Measurements from ENCODE around the gene SAE1.

SAE1 gene

DNA sequence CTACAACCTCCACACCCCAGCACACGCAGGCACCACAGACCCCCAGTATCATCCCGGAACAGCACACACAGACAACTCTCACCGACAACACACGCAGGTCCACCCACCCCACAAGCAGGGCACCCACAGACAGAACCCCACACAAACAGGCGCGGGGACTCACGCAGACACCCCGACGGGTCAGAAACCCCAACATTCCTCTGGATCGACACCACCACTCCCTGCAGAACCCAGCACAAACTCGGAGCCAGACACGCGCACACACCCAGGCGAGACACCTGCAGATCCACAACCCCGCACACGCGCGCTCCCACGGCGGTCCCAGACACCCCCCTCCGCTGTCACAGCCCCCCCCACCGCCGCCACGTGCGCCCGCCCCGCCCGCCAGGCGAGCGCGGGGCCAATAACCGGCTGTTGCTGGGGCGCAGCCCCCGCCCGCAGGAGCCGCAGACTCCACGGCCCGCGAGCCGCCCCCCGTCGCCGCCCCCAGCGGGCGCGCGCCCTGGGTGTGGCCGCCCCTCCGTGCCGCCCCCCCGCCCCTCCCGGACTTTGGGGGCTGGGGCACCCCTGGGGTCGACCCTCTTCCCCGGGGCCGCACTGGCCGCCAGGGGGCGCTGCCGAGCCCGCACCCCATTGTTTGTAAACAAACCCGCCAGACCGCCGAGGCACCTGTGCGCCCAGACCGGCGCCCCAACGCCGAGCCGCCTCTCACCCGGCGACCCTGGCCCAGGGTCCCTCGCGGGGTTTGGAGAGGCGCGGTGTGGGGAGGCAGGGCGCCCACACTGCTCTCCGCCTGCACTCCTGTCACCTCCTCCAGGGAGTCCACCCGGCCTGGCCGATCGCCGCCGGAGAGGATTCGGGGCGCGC lies 99.7 kb downstream of the SAE1 start:
- Histone ChIP-seq H3K27me3 (ENCODE audit: control insufficient read depth, insufficient read depth, low read length) (peaks cover 7% of the 10 kb centered on the region), H3K4me1 (ENCODE audit: control insufficient read depth, insufficient read depth, low read length) (peaks cover 57% of the 10 kb centered on the region), H3K36me3 (ENCODE audit: control insufficient read depth, insufficient read depth, low read length) (no peaks in the 10 kb centered on the region), H3K9me3 (ENCODE audit: control insufficient read depth, low read length) (no peaks in the 10 kb centered on the region), H3K4me3 (ENCODE audit: low read length) (peak overlapping the region; percentile 60), H3K9ac (ENCODE audit: low read length) (peak overlapping the region; percentile 94)

DNA sequence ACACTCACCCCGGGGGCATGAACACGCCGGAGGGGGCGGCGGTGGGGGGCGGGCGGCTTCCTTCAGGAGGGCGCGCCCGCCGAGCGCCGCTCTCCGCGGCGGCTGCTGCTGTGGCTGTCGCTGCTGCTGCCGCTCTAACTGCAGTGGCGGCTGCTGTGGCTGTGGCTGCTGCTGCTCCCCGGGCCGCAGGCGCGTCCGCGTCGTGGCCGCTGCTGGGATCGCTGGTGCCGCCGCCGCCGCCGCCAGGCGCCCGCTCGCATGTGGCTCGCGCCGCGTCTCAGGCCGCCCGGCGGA lies 100.2 kb downstream of the SAE1 start, which contains the start of gene BBC3:
TSS of gene BBC3 (minus strand) at position 279 of the 294 bp plus-strand sequence. CDS start 2,768 bp downstream, outside the sequence.
- no peaks in the 10 kb centered on the region for H3K36me3 ChIP-seq (ENCODE audit: control insufficient read depth, insufficient read depth, low read length)
- H3K27me3 ChIP-seq (ENCODE audit: control insufficient read depth, insufficient read depth, low read length): peaks cover 7% of the 10 kb centered on the region
- H3K4me3 ChIP-seq (ENCODE audit: low read length): peak within 1 kb of the TSS; percentile 84
- no peaks in the 10 kb centered on the region for H3K9me3 ChIP-seq (ENCODE audit: control insufficient read depth, low read length)
- H3K9ac ChIP-seq (ENCODE audit: low read length): peak within 1 kb of the TSS; percentile 94
- H3K4me1 ChIP-seq (ENCODE audit: control insufficient read depth, insufficient read depth, low read length): peaks cover 51% of the 10 kb centered on the region

DNA sequence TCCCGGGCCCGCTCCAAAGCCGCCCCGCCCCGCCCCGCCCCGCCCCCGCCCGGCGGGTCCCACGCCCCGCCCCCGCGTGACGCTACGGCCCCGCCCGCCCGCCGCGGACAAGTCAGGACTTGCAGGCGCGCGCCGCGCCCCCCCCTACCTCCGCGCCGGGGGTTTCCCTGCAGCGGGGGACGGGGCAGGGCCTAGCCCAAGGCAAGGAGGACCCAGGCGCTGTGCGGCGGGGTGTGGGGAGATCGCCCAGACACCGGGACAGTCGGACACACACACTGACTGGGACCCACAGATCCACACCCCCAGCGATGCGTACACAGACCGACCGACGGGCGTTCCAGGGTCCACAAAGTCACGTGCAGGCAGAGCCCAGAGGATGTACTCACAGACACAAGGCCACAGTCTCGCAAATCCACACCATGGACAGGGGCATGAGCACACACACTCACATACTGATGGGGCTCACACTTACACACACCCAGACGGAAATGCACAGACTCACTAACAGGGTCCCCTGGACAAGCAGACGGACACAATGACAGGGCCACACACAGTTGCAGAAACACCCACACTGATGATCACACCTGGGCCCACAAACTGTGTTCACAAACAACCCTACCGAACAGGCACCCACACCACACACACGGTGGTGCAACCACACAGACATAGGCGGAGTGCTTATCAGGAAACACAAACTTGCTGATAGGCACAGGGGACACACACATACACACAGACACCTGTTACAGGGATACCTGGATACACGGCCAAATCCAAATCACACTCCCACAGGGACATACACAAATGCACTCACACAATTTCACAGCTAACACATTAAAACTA lies 100.8 kb downstream of the SAE1 start:
- Histone ChIP-seq H3K36me3 (ENCODE audit: control insufficient read depth, insufficient read depth, low read length) (no peaks in the 10 kb centered on the region), H3K9me3 (ENCODE audit: control insufficient read depth, low read length) (no peaks in the 10 kb centered on the region), H3K4me3 (ENCODE audit: low read length) (peak overlapping the region; percentile 84), H3K27me3 (ENCODE audit: control insufficient read depth, insufficient read depth, low read length) (peaks cover 7% of the 10 kb centered on the region), H3K4me1 (ENCODE audit: control insufficient read depth, insufficient read depth, low read length) (peaks cover 50% of the 10 kb centered on the region), H3K9ac (ENCODE audit: low read length) (peak overlapping the region; percentile 86)

DNA sequence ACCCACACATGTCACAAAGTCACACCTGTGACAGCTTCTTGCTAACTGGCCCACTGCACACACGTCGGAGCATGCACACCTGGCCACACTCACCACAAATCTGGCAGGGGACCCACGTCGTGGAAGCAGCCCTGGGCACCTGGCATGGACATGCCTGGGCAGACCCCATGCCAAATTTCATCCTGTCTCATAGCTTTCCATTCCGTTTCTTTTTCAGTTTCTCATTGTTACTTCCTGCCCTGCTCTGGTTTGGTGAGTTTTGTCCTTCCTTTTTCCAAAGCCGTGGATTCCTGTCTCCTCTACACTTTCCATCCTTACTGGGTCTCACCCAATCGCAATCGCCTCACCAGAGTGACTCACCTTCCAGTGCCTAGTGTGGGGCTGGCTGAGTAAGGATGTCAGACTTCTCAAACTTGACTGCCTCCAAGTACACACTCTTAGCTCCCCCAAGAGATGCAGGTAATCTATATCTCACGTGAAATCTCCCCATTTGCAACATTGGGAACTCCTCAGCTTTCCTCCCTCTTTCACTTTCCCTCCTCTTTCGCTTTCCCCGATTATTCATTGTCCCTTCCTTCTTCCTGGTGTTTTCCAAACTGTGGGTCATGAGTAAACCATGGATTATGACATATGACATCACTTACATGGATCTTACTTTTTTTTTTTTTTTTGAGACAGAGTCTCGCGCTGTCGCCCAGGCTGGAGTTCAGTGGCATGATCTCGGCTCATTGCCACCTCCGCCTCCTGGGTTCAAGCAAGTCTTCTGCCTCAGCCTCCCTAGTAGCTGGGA lies 102.0 kb downstream of the SAE1 start:
- Histone ChIP-seq H3K9me3 (ENCODE audit: control insufficient read depth, low read length) (no peaks in the 10 kb centered on the region), H3K27me3 (ENCODE audit: control insufficient read depth, insufficient read depth, low read length) (peaks cover 7% of the 10 kb centered on the region), H3K4me3 (ENCODE audit: low read length) (no peak overlapping the region), H3K4me1 (ENCODE audit: control insufficient read depth, insufficient read depth, low read length) (peaks cover 38% of the 10 kb centered on the region), H3K9ac (ENCODE audit: low read length) (peak overlapping the region; percentile 86), H3K36me3 (ENCODE audit: control insufficient read depth, insufficient read depth, low read length) (no peaks in the 10 kb centered on the region)

DNA sequence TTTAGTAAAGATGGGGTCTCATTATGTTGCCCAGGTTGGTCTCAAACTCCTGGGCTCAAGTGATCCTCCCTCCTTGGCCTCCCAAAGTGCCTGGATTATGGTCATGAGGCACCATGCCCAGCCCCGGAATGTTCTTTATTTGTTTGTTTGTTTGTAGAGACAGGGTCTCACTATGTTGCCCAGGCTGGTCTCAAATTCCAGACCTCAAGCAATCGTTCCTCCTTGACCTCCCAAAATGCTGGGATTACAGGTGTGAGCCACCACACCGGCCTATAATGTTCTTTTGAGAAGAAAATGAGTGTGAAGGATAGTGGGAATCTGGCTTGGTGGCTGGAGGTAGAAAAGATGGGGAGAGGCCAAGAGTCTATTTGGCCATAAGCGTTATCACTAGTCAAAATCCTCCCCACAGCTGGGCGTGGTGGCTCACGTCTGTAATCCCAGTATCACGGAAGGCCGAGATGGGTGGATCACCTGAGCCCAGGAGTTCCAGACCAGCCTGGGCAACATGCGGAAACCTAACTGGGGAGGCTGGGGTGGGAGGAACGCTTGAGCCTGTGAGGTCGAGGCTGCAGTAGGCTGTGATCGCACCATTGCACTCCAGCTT lies 105.5 kb downstream of the SAE1 start:
- peaks cover 22% of the 10 kb centered on the region for H3K27me3 ChIP-seq (ENCODE audit: control insufficient read depth, insufficient read depth, low read length)
- H3K9me3 ChIP-seq (ENCODE audit: control insufficient read depth, low read length): no peaks in the 10 kb centered on the region
- no peaks in the 10 kb centered on the region for H3K36me3 ChIP-seq (ENCODE audit: control insufficient read depth, insufficient read depth, low read length)
- no peak overlapping the region for H3K4me3 ChIP-seq (ENCODE audit: low read length)
- no peak overlapping the region for H3K9ac ChIP-seq (ENCODE audit: low read length)
- H3K4me1 ChIP-seq (ENCODE audit: control insufficient read depth, insufficient read depth, low read length): peaks cover 33% of the 10 kb centered on the region

DNA sequence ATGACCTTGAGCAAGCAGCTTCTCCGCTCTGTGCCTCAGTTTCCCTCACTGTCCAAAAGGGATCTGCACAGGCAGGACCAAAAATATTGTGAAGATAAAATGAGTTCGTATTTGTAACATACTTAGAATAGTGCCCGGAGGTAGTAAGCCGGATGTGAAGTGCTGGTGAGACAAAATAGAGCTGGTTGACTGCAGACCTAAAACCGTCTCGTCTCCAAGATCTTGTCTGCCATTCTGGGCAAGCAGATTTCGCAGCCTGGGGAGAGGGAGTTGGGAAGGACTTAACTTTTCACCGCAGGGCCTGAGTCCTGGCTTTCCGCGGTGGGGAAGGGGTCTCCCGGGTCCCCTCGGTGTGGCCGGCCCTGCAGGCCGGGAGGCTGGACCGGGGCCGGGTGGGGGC lies 108.5 kb downstream of the SAE1 start:
- Histone ChIP-seq H3K9ac (ENCODE audit: low read length) (no peak overlapping the region), H3K27me3 (ENCODE audit: control insufficient read depth, insufficient read depth, low read length) (peaks cover 34% of the 10 kb centered on the region), H3K4me3 (ENCODE audit: low read length) (no peak overlapping the region)

DNA sequence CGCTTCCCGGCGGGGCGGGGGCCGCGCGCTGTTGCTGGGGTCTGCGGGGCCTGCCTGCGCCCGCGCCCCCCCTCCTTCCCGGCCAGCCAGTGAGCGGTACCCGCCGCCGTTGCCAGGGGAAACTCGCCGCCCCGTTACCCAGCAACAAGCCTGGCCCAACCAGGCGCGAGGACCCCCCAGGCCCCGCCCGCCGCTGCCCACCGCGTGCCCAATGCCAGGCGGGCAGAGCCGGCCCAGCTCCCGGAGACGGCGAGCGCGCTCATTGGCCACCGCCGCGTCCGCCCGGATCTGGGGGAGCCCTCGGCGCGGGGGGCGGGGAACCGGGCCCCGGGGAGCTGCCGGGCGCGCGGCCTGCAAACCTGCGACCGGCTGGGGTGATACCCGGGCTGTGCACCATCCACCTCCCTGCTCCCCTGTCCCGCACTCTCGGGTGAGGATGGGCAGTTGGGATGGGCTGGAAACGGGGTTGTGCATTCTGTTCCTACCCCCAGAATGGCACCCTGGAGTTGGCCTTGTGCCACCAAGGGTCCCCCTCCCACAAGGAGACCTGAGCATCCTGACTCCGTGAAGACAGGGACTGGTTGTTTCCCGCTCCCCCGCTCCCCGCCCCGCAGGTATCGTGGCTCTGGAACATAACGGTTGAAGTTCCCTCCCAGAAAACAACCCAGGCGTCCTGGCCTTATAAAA lies 109.1 kb downstream of the SAE1 start:
- no peak overlapping the region for H3K9ac ChIP-seq (ENCODE audit: low read length)
- no peak overlapping the region for H3K4me3 ChIP-seq (ENCODE audit: low read length)
- no peaks in the 10 kb centered on the region for H3K9me3 ChIP-seq (ENCODE audit: control insufficient read depth, low read length)
- H3K27me3 ChIP-seq (ENCODE audit: control insufficient read depth, insufficient read depth, low read length): peaks cover 34% of the 10 kb centered on the region
- H3K36me3 ChIP-seq (ENCODE audit: control insufficient read depth, insufficient read depth, low read length): no peaks in the 10 kb centered on the region
- H3K4me1 ChIP-seq (ENCODE audit: control insufficient read depth, insufficient read depth, low read length): peaks cover 35% of the 10 kb centered on the region

More for the DNA sequence above, 108.5 kb downstream of the SAE1 start:
- Histone ChIP-seq H3K36me3 (ENCODE audit: control insufficient read depth, insufficient read depth, low read length) (no peaks in the 10 kb centered on the region), H3K4me1 (ENCODE audit: control insufficient read depth, insufficient read depth, low read length) (peaks cover 31% of the 10 kb centered on the region), H3K9me3 (ENCODE audit: control insufficient read depth, low read length) (no peaks in the 10 kb centered on the region)

- peaks cover 34% of the 10 kb centered on the region for H3K27me3 ChIP-seq (ENCODE audit: control insufficient read depth, insufficient read depth, low read length)
- peak overlapping the region; percentile 17 for H3K4me3 ChIP-seq (ENCODE audit: low read length)
- H3K9ac ChIP-seq (ENCODE audit: low read length): peak overlapping the region; percentile 65
- H3K9me3 ChIP-seq (ENCODE audit: control insufficient read depth, low read length): no peaks in the 10 kb centered on the region
- peaks cover 35% of the 10 kb centered on the region for H3K4me1 ChIP-seq (ENCODE audit: control insufficient read depth, insufficient read depth, low read length)
- H3K36me3 ChIP-seq (ENCODE audit: control insufficient read depth, insufficient read depth, low read length): no peaks in the 10 kb centered on the region
These were observed 109.9 kb downstream of the SAE1 start for GRCh38 chr19:47240556-47240955.

GRCh38 chr19:47240996-47241918 lies 110.6 kb downstream of the SAE1 start:
- Histone ChIP-seq H3K9me3 (ENCODE audit: control insufficient read depth, low read length) (no peaks in the 10 kb centered on the region), H3K27me3 (ENCODE audit: control insufficient read depth, insufficient read depth, low read length) (peaks cover 34% of the 10 kb centered on the region), H3K4me1 (ENCODE audit: control insufficient read depth, insufficient read depth, low read length) (peaks cover 35% of the 10 kb centered on the region), H3K36me3 (ENCODE audit: control insufficient read depth, insufficient read depth, low read length) (no peaks in the 10 kb centered on the region), H3K4me3 (ENCODE audit: low read length) (peak overlapping the region; percentile 17), H3K9ac (ENCODE audit: low read length) (peak overlapping the region; percentile 65)

GRCh38 chr19:47241919-47242577 lies 111.4 kb downstream of the SAE1 start:
- Histone ChIP-seq H3K36me3 (ENCODE audit: control insufficient read depth, insufficient read depth, low read length) (no peaks in the 10 kb centered on the region), H3K9ac (ENCODE audit: low read length) (no peak overlapping the region), H3K9me3 (ENCODE audit: control insufficient read depth, low read length) (no peaks in the 10 kb centered on the region), H3K27me3 (ENCODE audit: control insufficient read depth, insufficient read depth, low read length) (peaks cover 34% of the 10 kb centered on the region), H3K4me1 (ENCODE audit: control insufficient read depth, insufficient read depth, low read length) (peaks cover 35% of the 10 kb centered on the region), H3K4me3 (ENCODE audit: low read length) (no peak overlapping the region)
